ENCODE data around the gene VOPP1.
"Not testable (repeated sequence)": the region's sequence is repeated elsewhere in the genome, so short reads cannot be mapped to it uniquely, and the experiment has no call there.

VOPP1 gene, protein sequence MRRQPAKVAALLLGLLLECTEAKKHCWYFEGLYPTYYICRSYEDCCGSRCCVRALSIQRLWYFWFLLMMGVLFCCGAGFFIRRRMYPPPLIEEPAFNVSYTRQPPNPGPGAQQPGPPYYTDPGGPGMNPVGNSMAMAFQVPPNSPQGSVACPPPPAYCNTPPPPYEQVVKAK

DNA sequence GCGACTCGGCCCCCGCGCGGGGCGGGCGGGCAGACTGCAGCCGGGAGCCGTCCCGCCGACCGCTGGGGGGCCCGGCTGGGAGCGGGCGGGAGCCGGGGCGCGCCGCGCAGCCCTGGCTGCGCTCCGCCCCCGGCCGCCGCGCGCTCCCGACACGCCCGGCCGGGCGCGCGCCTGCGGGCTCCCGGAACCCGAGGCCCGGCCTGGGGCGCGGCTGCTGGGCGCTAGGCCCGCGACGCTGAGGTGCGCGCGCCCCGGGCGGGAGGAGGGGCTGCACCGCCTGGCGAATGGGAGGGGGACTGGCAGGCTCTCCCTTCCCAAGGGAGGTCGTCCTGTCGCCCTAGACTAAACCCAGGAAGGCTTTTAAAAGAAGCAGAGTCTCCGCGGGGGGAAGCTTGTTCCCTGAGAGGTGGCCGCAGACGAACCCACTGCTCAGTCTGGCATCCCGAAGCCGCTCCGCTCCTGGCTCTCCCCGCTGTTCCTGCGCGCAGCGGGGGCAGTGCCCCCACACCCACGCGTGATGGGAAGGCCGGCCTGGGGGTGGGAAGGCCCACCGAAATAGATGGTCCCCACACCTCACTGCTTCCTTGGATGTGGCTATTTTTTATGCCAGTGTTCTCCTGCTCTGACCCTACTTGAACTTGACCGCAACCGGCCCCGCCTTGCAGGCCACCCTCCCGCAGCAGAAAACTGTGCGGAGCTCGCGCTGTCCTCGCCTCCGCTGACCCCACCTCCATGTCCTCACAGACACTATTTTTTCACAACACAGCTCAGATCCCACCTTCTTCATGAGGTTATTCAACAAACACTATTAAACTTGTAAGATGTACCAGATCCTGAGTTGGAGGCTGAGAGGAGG, at the start of gene VOPP1:
Gene VOPP1, minus strand, starts transcription at position 125 of the 856 bp plus-strand sequence. CDS start 178 bp downstream, outside the sequence.
- no peak for DNase-seq (ENCODE audit: low read depth)

DNA sequence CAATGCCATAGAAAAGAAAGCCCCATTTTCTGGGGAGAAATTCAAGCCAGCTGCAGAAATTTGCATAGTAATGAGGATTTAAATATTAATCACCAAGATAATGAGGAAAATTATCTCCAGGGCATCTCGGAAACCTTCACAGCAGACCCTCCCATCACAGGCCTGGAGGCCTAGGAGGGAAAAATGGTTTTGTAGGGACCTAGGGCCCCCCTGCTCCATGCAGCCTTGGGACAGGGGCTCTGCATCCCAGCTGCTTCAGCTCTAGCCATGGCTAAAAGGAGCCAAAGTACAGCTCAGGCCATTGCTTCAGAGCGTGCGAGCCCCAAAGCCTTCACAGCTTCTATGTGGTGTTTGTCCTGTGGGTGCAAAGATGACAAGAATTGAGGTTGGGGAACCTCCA, 46.6 kb upstream of the VOPP1 start:
- no peak for DNase-seq (ENCODE audit: low read depth)

- DNase-seq (ENCODE audit: low read depth) = not testable (repeated sequence)
Measured at GRCh38 chr7:55614365-55615064, 42.2 kb upstream of the VOPP1 start.

DNA sequence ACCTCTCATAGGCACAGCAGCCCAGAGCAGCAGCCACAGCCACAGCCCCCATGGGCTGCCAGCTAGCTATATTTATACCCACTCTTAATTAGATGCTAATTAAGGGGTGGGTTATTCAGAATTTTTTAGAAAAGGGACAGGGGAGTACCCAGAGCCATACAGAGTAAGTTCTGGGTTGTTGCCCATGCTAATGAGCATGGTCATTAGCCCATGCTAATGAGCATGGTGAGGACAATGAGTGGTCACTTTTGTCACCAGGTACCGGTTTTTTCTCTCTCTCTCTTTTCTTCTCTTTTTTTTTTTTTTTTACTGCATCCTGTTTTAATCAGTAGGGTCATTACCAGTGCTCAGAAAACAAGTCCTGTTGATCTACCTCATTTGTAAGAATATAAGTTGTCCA, 37.4 kb upstream of the VOPP1 start:
- not testable (repeated sequence) for DNase-seq (ENCODE audit: low read depth)

GRCh38 chr7:55605661-55606060, 33.4 kb upstream of the VOPP1 start:
- DNase-seq (ENCODE audit: low read depth) = not testable (repeated sequence)

DNA sequence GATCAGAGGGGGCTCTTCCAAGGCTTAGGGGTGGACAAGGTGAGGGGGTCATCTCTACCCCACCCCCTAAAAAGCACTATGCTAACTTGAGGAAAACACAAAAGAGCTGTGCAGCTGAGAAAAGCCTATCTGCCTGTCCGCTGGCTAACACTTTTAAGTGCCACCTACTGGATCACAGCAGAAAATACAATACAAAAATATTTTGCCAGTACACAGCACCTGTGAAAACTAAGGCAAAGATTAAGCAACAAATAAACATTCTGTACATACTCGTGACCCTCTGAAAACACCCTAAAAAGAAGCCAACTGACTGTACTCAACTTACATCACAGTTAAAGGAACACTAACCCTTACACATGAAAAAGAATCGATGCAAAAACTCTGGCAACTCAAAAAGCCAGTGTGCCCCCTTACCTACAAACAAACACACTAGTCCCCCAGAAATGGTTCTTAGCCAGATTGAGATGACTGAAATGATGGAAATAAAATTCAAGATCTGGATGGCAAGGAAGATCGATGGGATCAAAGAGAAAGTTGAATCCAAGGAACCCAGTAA, 25.7 kb upstream of the VOPP1 start:
- DNase-seq (ENCODE audit: low read depth) = not testable (repeated sequence)

DNA sequence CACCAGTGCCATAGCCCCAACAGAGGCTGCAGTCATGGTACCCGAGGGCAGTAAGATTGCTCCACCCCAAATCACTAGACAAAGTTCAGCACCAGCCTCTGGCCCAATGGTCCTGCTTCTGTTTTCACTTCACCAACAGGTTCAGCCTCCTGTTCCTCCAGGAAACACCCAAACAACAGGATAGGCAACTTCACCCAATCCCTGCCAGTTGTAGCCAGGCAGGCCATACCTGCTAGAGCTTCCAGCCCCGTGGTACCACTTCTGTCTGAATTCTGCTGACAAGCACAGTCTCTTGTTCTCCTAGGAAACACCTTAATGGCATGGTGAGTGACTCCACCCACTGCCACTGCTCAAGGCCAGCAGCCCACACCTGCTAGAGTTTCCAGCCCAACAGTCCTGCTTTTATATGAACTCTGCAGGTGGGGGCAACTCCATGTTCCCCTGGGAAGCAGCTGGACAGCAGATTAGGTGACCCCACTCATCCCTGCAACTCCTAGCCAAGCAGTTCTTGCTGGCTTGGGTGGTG, 25.0 kb upstream of the VOPP1 start:
- not testable (repeated sequence) for DNase-seq (ENCODE audit: low read depth)

DNA sequence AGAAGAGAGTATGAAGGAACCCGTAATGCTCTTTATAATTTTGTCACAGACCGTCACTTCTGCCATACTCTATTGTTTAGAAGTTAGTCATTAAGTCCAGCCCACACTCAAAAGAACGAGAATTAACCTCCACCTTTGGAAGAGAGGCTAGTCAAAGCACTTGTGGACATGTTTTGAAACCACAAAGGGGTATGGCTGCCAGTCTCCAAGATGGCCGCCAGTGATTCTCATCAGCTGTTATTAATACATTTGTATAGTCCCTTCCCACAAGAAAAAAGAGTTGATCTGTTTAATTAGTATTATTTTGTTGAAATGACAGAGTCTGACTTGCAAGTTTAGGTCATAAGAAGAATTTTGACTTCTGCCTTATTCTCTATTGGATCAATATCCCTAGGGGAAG, 23.2 kb upstream of the VOPP1 start:
- no peak for DNase-seq (ENCODE audit: low read depth)

- no peak for DNase-seq (ENCODE audit: low read depth)
Measured at GRCh38 chr7:55594870-55595269, 22.6 kb upstream of the VOPP1 start.

DNA sequence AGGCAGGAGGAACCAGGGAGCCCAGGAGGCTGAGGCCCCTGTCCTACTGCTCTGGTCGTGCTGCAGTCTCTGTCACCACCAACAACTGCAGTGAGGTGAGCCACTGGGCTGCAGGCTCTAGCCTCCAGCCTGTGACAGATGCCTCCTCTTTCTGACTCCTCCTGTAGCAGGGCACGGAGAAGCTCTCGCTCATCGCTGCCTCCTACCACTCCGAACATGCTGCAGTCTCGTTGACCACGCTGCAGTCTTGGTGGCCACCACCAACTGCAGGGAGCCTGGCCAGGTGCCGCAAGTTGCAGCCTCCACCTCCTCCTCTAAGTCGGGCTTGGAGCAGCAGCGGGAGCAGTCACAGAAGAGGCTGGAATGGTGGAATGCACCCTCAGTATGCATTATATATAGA, 22.1 kb upstream of the VOPP1 start:
- DNase-seq (ENCODE audit: low read depth) = no peak

DNA sequence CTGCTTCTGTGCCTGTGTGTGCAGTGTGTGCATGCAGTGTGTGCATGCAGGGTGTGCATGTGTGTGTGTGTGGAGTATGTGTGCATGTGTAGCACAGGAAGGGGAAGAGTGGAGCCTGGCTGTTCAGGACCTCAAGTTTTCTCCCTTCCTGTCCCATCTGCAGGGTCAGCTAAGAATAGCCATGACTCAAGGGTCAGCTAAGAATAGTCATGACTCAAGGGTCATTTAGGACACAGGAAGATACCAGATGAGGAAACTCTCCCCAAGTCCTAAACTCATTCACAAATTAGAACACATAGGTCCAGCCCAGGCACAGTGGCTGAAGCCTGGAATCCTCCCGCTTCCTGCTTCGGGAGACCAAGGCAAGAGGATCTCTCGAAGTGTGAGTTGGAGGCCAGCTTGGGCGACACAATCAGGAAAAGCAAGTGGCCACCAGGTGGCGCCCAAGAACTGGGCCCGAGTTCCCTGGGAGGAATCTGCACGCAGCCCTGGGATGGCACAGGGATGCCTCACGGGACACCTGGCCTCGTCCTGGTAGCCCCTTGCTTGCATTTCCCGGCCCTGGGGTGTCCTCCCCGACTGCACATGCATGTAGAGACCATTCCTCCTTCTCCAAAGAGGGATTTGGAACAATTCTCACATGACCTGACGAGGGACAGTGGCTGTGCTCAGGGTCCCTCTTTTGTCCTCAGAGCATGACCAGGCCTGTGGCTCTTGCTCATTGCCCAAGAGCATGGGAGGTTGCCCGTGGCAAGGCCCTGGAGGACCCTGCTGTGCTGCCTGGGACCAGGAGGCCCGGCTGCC, 21.4 kb upstream of the VOPP1 start:
- peak; percentile 65 for DNase-seq (ENCODE audit: low read depth)

- DNase-seq (ENCODE audit: low read depth) = no peak
Measured at GRCh38 chr7:55593172-55593514, 20.8 kb upstream of the VOPP1 start.

GRCh38 chr7:55592492-55592891, 20.2 kb upstream of the VOPP1 start:
- no peak for DNase-seq (ENCODE audit: low read depth)

GRCh38 chr7:55591282-55591931, 19.1 kb upstream of the VOPP1 start:
- DNase-seq (ENCODE audit: low read depth) = no peak

DNA sequence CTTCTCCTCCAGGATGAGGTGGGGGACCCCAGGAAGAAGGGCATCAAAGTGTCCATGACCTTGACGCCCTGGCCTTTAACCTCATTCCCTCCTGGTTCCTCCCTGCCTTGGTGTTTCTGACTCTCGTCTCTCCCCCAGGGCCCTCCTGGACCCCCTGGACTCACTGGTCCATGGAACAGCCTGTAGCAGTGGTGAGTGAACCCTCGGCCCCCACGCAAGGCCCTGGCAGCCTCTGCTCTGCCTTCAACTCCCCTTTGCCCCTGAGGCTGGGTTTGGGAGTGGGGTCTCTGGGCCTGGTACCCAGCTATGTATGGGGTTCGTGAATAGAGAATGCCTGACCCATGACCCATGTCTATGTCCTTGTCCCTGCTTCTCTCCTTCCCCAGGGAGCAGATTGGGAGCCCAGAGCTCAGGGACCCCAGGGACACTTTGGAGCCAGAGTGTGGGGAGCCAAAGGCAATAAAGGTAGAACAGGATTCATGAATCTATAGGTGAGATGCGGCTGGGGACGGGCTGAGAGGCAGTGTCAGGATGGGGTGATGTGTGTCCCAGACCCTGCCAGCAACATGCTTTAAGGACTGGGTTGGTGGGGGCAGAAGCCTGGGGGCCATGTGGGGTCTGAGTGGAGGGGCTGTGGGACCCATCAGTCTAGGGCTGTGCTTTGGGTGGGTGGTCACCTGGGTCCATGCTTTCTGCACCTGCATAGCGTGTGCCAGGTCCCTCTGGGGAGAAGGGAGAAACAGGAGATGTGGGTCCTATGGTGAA, 18.4 kb upstream of the VOPP1 start:
- DNase-seq (ENCODE audit: low read depth) = no peak

DNA sequence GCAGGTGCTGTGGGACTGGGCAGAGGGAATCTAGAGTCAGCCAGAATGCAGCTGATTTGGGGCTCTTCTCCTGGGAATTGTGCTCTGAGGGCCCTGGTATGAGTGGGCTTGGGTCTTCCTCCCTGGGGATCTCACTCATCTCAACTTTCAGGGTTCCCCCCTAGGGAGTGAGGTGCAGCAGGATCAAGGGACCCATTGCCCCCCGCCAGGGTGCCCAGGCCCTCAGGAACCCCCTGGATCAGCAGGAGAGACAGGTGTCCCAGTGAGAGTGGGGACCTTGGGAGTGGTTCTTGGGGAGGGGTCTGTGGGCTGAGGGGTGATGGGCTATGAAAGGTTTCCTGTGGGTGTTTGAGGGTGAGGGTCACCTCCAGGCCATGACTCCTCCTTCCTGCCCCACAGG, 17.6 kb upstream of the VOPP1 start:
- no peak for DNase-seq (ENCODE audit: low read depth)

- no peak for DNase-seq (ENCODE audit: low read depth)
Measured at GRCh38 chr7:55588976-55589604, 16.8 kb upstream of the VOPP1 start.

- no peak for DNase-seq (ENCODE audit: low read depth)
Measured at GRCh38 chr7:55588379-55588699, 16.0 kb upstream of the VOPP1 start.

- DNase-seq (ENCODE audit: low read depth) = no peak
Measured at GRCh38 chr7:55587687-55588378, 15.5 kb upstream of the VOPP1 start.
